Naive thymus-derived CD4-positive, alpha-beta T cell (primary cell): ENCODE results near the gene MYL4. TPM values are rescaled to one million over a fixed set of nuclear protein-coding genes. Genes with fewer than 3 reads are reported as not detected.
"Not testable (repeated sequence)": the region's sequence is repeated elsewhere in the genome, so short reads cannot be mapped to it uniquely, and the experiment has no call there.

ENCODE experiments used
- ATAC-seq: fragments of 150-1000 bp; cut with Tn5 transposase; 2 replicates; pipeline ENCODE4 v1.10.0; 2021; ENCODE audit warnings: mild to moderate bottlenecking, moderate library complexity
- CTCF ChIA-PET: fragments of 350-600 bp; sonication (Branson Sonifier 250); formaldehyde crosslinking; loops from one replicate; lab custom pipeline; 2021; ENCODE audit warnings: antibody characterized with exemption; lab: Charles Lee
- POLR2A ChIA-PET: fragments of 350-600 bp; sonication (Branson Sonifier 250); formaldehyde crosslinking; loops from one replicate; lab custom pipeline; 2021; ENCODE audit warnings: antibody characterized with exemption, inconsistent platforms; lab: Charles Lee
- DNase-seq, 9 donors: peaks; one replicate each; pipeline versions ENCODE4 v3.0.0 to v3.0.0-alpha.2; 2020 to 2022; ENCODE audit warnings: mixed read lengths in 1 of 9
- H3K27ac ChIP-seq: one replicate; pipeline ENCODE4 v1.7.0; 2013; ENCODE audit warnings: mild to moderate bottlenecking, low read depth, low read length, moderate library complexity
- H3K27me3 ChIP-seq, 2 donors: one replicate each; pipeline ENCODE4 v1.7.0; 2013; ENCODE audit warnings: low read length in 2 of 2, mild to moderate bottlenecking in 2 of 2, moderate library complexity in 2 of 2; ENCODE audit not compliant: control insufficient read depth in 2 of 2, insufficient read depth in 2 of 2
- H3K36me3 ChIP-seq, 3 experiments: 1 replicate in 2 of 3; 2 replicates in 1 of 3; pipeline ENCODE4 v1.7.0; 2013; ENCODE audit warnings: low read length in 3 of 3, mild to moderate bottlenecking in 3 of 3, moderate library complexity in 1 of 3; ENCODE audit not compliant: insufficient read depth in 3 of 3, control insufficient read depth in 2 of 3
- H3K4me1 ChIP-seq, 2 donors: one replicate each; pipeline ENCODE4 v1.7.0; 2013; ENCODE audit warnings: low read length in 2 of 2, mild to moderate bottlenecking in 2 of 2, moderate library complexity in 1 of 2; ENCODE audit not compliant: control insufficient read depth in 2 of 2, insufficient read depth in 2 of 2
- H3K4me3 ChIP-seq: 2 replicates; pipeline ENCODE4 v1.7.0; 2013; ENCODE audit warnings: mild to moderate bottlenecking, low read length
- H3K9me3 ChIP-seq, 3 experiments: 1 replicate in 2 of 3; 2 replicates in 1 of 3; pipeline ENCODE4 v1.7.0; 2013; ENCODE audit warnings: low read length in 3 of 3; ENCODE audit not compliant: control insufficient read depth in 2 of 3
- H3K27ac Mint-ChIP-seq, 9 donors: one replicate each; pipeline ENCODE4 v1.8.0; 2020 to 2022; ENCODE audit warnings: mixed read lengths in 9 of 9, mild to moderate bottlenecking in 8 of 9, moderate library complexity in 5 of 9, inconsistent platforms in 2 of 9
- H3K27me3 Mint-ChIP-seq, 5 donors: one replicate each; pipeline ENCODE4 v1.8.0; 2021 to 2022; ENCODE audit warnings: mixed read lengths in 5 of 5, mild to moderate bottlenecking in 1 of 5
- H3K36me3 Mint-ChIP-seq, 5 donors: one replicate each; pipeline ENCODE4 v1.8.0; 2020 to 2022; ENCODE audit warnings: mixed read lengths in 5 of 5, mild to moderate bottlenecking in 3 of 5, inconsistent platforms in 1 of 5
- H3K4me1 Mint-ChIP-seq, 7 donors: one replicate each; pipeline ENCODE4 v1.8.0; 2020 to 2022; ENCODE audit warnings: mixed read lengths in 7 of 7, mild to moderate bottlenecking in 3 of 7, inconsistent platforms in 1 of 7
- H3K4me3 Mint-ChIP-seq, 10 donors: one replicate each; pipeline ENCODE4 v1.8.0; 2020 to 2022; ENCODE audit warnings: mild to moderate bottlenecking in 10 of 10, mixed read lengths in 10 of 10, moderate library complexity in 6 of 10, inconsistent platforms in 2 of 10
- H3K9me3 Mint-ChIP-seq, 11 donors: one replicate each; pipeline ENCODE4 v1.8.0; 2020 to 2022; ENCODE audit warnings: mixed read lengths in 11 of 11, mild to moderate bottlenecking in 4 of 11, inconsistent platforms in 1 of 11, moderate library complexity in 1 of 11
- intact Hi-C, 2 donors: fragments of 100-400 bp; cut with micrococcal nuclease; formaldehyde crosslinking; loops; one replicate each; pipeline ENCODE4 v1.15.1; 2023
- polyA plus RNA-seq, 2 donors: library from polyadenylated mRNA; unstranded; fragments of 300-500 nt; fragmentation: Illumina TruSeq; gene quantifications; one replicate each; pipeline ENCODE4 v1.2.3, GENCODE V29; 2021
- total RNA-seq, 6 experiments: library from RNA in 5 of 6; stranded (reverse) in 5 of 6; gene quantifications; 1 replicate in 5 of 6; 2 replicates in 1 of 6; pipeline ENCODE4 v1.2.3 and lab custom pipeline; 2021 to 2026

MYL4 gene
- total and polyA plus RNA-seq, 7 experiments from 2014 or later: not detected

- Histone ChIP-seq H3K4me3 (no peak overlapping the region), H3K4me1 (peaks cover 19 to 46% of the 10 kb centered on the region in 2 donors)
- H3K27ac Mint-ChIP-seq: peak overlapping the region in 4 of 9 donors; percentile 3 to 87 (median 48)
Measured at GRCh38 chr17:47220531-47220999, 11.4 kb downstream of the MYL4 start.

GRCh38 chr17:47221154-47221553 is 12.0 kb downstream of the MYL4 start:
- CTCF ChIA-PET: interaction anchor here (1.2 kb wide), 1 partner anchor 37 kb away, joined by 3 read pairs; no protein-coding TSS in a partner anchor
- POLR2A ChIA-PET: interaction anchor here (0.6 to 1.7 kb wide), 3 partner anchors 15 to 58 kb away, joined by 3 to 9 read pairs (median 3); partner anchors contain the start of gene CDC27
- peaks cover 11 to 43% (median 22%) of the 10 kb centered on the region in 7 donors for H3K4me1 Mint-ChIP-seq
- no peaks in the 10 kb centered on the region for H3K36me3 ChIP-seq
- H3K4me3 ChIP-seq: no peak overlapping the region
- ATAC-seq (no peak), DNase-seq (no peak)
- H3K27me3 Mint-ChIP-seq: peaks cover 0 to 4% (median 0%) of the 10 kb centered on the region in 5 donors
- peak overlapping the region in 2 of 9 donors; percentile 31 to 46 for H3K27ac Mint-ChIP-seq
- peaks cover 0 to 5% (median 0%) of the 10 kb centered on the region in 11 donors for H3K9me3 Mint-ChIP-seq
- H3K4me1 ChIP-seq: peaks cover 19 to 46% of the 10 kb centered on the region in 2 donors
- H3K9me3 ChIP-seq: no peaks in the 10 kb centered on the region
- H3K36me3 Mint-ChIP-seq: peaks cover 0 to 6% (median 0%) of the 10 kb centered on the region in 5 donors
- H3K27ac ChIP-seq: no peak overlapping the region
- intact Hi-C loops: loop anchor here (5.0 to 10.0 kb wide), 2 partner anchors 34 to 394 kb away; partner anchors contain the start of gene CDC27 (in 1 of the 2)
- H3K4me3 Mint-ChIP-seq: no peak overlapping the region
- H3K27me3 ChIP-seq: no peaks in the 10 kb centered on the region

More at GRCh38 chr17:47220531-47220999, 11.4 kb downstream of the MYL4 start:
- Histone ChIP-seq H3K9me3 (no peaks in the 10 kb centered on the region), H3K27me3 (no peaks in the 10 kb centered on the region), H3K36me3 (no peaks in the 10 kb centered on the region), H3K27ac (no peak overlapping the region)
- intact Hi-C loops: loop anchor here (5.0 to 10.0 kb wide), 2 partner anchors 33 to 394 kb away; partner anchors contain the start of gene CDC27 (in 1 of the 2)
- Mint-ChIP-seq H3K4me3 (peak overlapping the region in 1 of 10 donors; percentile 44), H3K9me3 (peaks cover 0 to 5% (median 0%) of the 10 kb centered on the region in 11 donors), H3K27me3 (peaks cover 0 to 4% (median 0%) of the 10 kb centered on the region in 5 donors), H3K4me1 (peaks cover 11 to 43% (median 22%) of the 10 kb centered on the region in 7 donors), H3K36me3 (peaks cover 0 to 6% (median 0%) of the 10 kb centered on the region in 5 donors)
- DNase-seq (no peak), ATAC-seq (peak; percentile 71)
- CTCF ChIA-PET: interaction anchor here (1.2 kb wide), 1 partner anchor 36 kb away, joined by 3 read pairs; no protein-coding TSS in a partner anchor
- POLR2A ChIA-PET: interaction anchor here (0.6 to 1.7 kb wide), 3 partner anchors 14 to 58 kb away, joined by 3 to 9 read pairs (median 3); partner anchors contain the start of gene CDC27

GRCh38 chr17:47222047-47222446 is 12.9 kb downstream of the MYL4 start:
- H3K27ac Mint-ChIP-seq: peak overlapping the region in 1 of 9 donors; percentile 74
- peaks cover 0 to 6% (median 0%) of the 10 kb centered on the region in 5 donors for H3K36me3 Mint-ChIP-seq
- ATAC-seq (no peak), DNase-seq (no peak)
- intact Hi-C loops: loop anchor here (5.0 to 10.0 kb wide), 2 partner anchors 35 to 393 kb away; partner anchors contain the start of gene CDC27 (in 1 of the 2)
- H3K4me3 ChIP-seq: no peak overlapping the region
- H3K4me3 Mint-ChIP-seq: no peak overlapping the region
- peaks cover 11 to 39% (median 19%) of the 10 kb centered on the region in 7 donors for H3K4me1 Mint-ChIP-seq
- peaks cover 0 to 4% (median 0%) of the 10 kb centered on the region in 5 donors for H3K27me3 Mint-ChIP-seq
- no peaks in the 10 kb centered on the region for H3K27me3 ChIP-seq
- H3K36me3 ChIP-seq: no peaks in the 10 kb centered on the region
- ChIA-PET POLR2A (no interaction called here), CTCF (no interaction called here)
- peaks cover 0 to 5% (median 0%) of the 10 kb centered on the region in 11 donors for H3K9me3 Mint-ChIP-seq
- H3K9me3 ChIP-seq: no peaks in the 10 kb centered on the region
- H3K4me1 ChIP-seq: peaks cover 15 to 40% of the 10 kb centered on the region in 2 donors
- H3K27ac ChIP-seq: no peak overlapping the region

GRCh38 chr17:47223007-47223406 is 13.9 kb downstream of the MYL4 start:
- peaks cover 0 to 5% (median 0%) of the 10 kb centered on the region in 11 donors for H3K9me3 Mint-ChIP-seq
- no peaks in the 10 kb centered on the region for H3K36me3 ChIP-seq
- H3K27ac ChIP-seq: no peak overlapping the region
- intact Hi-C loops: loop anchor here (5.0 to 10.0 kb wide), 2 partner anchors 36 to 392 kb away; partner anchors contain the start of gene CDC27 (in 1 of the 2)
- peaks cover 11 to 34% (median 13%) of the 10 kb centered on the region in 7 donors for H3K4me1 Mint-ChIP-seq
- POLR2A ChIA-PET: no interaction called here
- H3K27ac Mint-ChIP-seq: no peak overlapping the region
- peaks cover 0 to 4% (median 0%) of the 10 kb centered on the region in 5 donors for H3K27me3 Mint-ChIP-seq
- CTCF ChIA-PET: no interaction called here
- H3K27me3 ChIP-seq: no peaks in the 10 kb centered on the region
- ATAC-seq (no peak), DNase-seq (no peak)
- H3K4me3 ChIP-seq: no peak overlapping the region
- peaks cover 11 to 31% of the 10 kb centered on the region in 2 donors for H3K4me1 ChIP-seq
- no peak overlapping the region for H3K4me3 Mint-ChIP-seq
- peaks cover 0 to 6% (median 0%) of the 10 kb centered on the region in 5 donors for H3K36me3 Mint-ChIP-seq
- no peaks in the 10 kb centered on the region for H3K9me3 ChIP-seq

GRCh38 chr17:47223460-47223859 is 14.3 kb downstream of the MYL4 start:
- DNase-seq (no peak), ATAC-seq (no peak)
- Histone ChIP-seq H3K36me3 (no peaks in the 10 kb centered on the region), H3K4me1 (peaks cover 11 to 27% of the 10 kb centered on the region in 2 donors), H3K27me3 (no peaks in the 10 kb centered on the region), H3K9me3 (no peaks in the 10 kb centered on the region), H3K27ac (no peak overlapping the region), H3K4me3 (no peak overlapping the region)
- Mint-ChIP-seq H3K27me3 (peaks cover 0 to 4% (median 0%) of the 10 kb centered on the region in 5 donors), H3K4me1 (peaks cover 10 to 30% (median 13%) of the 10 kb centered on the region in 7 donors), H3K36me3 (peaks cover 0 to 6% (median 0%) of the 10 kb centered on the region in 5 donors), H3K4me3 (no peak overlapping the region), H3K9me3 (peaks cover 0 to 5% (median 0%) of the 10 kb centered on the region in 11 donors), H3K27ac (no peak overlapping the region)
- POLR2A ChIA-PET: no interaction called here
- CTCF ChIA-PET: no interaction called here
- intact Hi-C loops: loop anchor here (5.0 to 10.0 kb wide), 2 partner anchors 36 to 391 kb away; partner anchors contain the start of gene CDC27 (in 1 of the 2)

GRCh38 chr17:47224077-47224476 is 14.9 kb downstream of the MYL4 start:
- H3K9me3 ChIP-seq, H3K4me3 Mint-ChIP-seq, CTCF ChIA-PET, H3K27me3 ChIP-seq, H3K4me3 ChIP-seq, DNase-seq, H3K36me3 ChIP-seq, H3K27ac ChIP-seq, ATAC-seq, H3K27me3 Mint-ChIP-seq, POLR2A ChIA-PET, H3K9me3 Mint-ChIP-seq, H3K36me3 Mint-ChIP-seq: not testable (repeated sequence)
- Mint-ChIP-seq H3K27ac (peak overlapping the region in 1 of 9 donors; percentile 72), H3K4me1 (peaks cover 9 to 24% (median 13%) of the 10 kb centered on the region in 7 donors)
- intact Hi-C loops: loop anchor here (5.0 to 10.0 kb wide), 2 partner anchors 37 to 391 kb away; partner anchors contain the start of gene CDC27 (in 1 of the 2)
- H3K4me1 ChIP-seq: peaks cover 11 to 21% of the 10 kb centered on the region in 2 donors
